GM18909 (cell line): ENCODE results near the gene TRMU.

Experiments
- ATAC-seq: cut with Tn5 transposase; IDR thresholded peaks from one replicate; pipeline ENCODE4 v1.9.1; 2021; ENCODE audit warnings: mild to moderate bottlenecking; ENCODE audit not compliant: unreplicated experiment, poor library complexity

The TRMU gene

DNA sequence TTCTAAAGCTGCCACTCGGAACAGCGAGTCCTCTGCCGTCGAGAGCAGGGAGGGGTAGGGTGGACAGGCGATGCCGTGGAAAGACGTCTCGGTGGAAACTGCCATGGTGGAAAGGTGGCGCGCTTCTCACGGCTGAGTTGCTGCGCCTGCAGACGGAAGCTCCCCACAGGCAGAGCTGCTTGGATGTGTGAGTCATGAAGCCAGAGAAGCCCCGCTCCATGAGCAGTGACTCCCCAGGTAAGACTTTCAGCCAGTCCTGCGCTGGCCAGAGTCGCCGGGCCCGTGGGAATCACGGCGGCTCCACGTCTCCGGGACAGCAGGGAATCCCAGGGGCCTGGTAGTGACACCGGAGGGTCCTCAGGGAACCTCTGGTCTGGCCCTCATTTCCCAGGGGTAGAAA lies 4.0 kb upstream of the TRMU start:
- ATAC-seq, result no peak

DNA sequence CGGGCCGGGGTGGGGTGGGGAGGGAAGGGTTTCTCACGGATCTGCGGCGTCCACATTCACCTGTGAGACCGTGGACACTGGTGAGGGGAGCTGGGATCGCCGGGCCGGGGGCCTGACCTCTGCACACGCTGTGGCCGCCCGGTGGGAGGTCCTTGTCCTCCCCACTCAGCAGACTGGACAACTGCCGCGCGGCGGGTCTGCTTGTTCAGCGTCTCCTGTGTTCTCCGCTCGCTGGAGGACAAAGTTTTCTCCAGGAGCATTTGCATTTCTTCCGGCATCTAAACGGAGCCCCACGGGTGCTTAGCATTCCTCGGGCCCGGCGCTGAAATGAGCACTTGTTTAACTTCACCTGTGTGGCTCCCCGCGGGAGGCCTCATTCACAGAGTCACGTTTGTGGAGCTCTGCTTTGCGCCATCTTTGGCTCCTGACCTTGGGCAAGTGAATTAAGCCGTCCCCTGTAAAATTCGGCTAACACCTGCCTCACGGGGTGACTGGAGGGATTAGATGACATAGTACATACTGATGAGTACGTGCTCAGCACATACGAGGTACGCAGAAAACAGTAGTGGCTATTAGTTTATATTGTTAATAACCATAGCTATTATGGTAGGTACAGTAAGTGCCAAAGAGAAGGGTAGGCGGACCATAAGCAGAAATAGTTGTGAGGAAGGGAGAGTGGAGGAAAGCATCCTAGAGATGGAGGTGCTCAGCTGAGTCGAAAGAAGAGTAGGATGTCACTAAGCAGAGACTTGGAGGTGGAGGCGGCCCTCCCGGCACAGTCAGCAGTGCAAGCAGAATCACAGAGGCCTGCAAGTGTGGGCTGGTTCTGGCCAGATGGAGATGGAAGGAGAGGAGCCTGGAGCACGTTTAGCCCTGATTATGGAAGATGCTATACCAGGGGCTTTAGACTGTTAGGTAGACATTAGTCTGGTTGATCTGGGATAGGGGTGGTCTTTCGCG lies 885 bp downstream of the TRMU start:
- ATAC-seq, result peak; percentile 24

- no peak for ATAC-seq
Observed at GRCh38 chr22:46337870-46338269, 2.4 kb downstream of the TRMU start.

DNA sequence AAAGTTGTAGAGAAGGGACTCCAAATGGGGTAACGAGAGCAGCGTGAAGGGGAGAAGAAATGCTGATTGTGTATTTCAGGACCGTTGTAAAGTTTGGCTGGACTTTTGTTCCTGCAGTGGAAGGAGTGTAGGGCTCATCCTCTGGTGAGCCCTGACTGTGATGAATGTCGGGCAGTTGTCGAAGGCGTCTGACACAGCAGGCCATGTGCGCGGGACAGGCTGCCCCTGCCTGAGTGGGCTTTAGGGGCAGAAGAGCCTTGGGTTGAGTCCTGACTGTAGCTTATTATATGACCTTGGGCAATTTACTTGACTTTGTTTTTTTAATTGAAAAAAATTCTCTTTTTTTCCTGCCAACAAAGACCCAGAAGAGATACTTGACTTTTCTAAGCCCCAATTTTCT lies 3.1 kb downstream of the TRMU start:
- no peak for ATAC-seq

GRCh38 chr22:46339956-46340355 lies 4.4 kb downstream of the TRMU start:
- no peak for ATAC-seq

DNA sequence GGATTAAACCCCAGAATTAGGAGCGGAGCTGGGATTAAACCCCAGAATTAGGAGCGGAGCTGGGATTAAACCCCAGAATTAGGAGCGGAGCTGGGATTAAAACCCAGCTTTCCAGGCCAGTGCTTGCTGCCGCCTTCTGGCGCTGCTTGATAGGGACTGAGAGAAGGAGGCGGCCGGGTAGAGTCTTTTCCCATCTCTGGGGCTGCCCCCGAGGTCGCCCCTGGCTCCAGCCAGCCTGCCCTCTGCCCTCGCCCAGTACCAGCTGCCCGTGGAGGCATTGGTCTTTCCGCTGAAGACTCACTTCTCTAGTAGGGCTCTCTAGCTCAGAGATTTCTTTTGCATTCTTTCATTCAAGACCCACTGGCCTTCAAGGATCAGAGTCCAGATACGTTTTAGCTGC lies 5.2 kb downstream of the TRMU start:
- ATAC-seq, result no peak

DNA sequence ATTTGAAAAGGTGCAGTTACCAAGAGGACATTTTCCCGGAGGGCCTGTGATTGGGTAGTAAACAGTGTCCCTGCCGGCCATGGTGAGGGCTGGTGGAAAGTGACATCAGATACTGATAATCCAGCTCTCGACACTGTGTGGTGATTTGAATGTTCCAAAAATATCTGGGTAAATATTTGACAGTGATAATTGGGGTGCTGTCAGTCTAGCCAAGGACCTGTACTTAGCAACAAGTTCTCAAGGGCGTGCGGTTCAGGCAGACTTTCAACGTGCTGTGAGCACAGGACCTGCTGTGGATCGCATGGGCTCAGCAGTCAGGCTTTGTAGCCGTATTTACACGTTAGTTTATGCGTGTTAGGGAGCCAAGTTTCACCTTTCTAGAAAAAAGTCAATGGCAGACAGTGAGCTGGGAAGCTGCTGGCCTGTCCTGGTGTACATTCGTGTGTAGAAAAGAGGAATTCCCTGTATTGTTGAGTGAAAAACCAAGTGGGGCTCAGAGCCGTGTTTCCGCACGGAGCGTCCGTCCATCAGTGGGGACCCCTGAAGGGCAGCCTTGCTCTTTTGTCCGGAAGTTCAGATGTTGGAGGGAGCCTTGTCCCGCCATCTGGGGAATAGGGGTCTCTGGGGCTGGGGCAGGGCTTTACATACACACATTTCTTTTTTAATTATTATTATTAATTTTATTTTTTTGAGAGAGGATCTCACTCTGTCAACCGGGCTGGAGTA lies 11.3 kb downstream of the TRMU start:
- no peak for ATAC-seq

GRCh38 chr22:46347646-46348045 lies 12.1 kb downstream of the TRMU start:
- ATAC-seq, result no peak

DNA sequence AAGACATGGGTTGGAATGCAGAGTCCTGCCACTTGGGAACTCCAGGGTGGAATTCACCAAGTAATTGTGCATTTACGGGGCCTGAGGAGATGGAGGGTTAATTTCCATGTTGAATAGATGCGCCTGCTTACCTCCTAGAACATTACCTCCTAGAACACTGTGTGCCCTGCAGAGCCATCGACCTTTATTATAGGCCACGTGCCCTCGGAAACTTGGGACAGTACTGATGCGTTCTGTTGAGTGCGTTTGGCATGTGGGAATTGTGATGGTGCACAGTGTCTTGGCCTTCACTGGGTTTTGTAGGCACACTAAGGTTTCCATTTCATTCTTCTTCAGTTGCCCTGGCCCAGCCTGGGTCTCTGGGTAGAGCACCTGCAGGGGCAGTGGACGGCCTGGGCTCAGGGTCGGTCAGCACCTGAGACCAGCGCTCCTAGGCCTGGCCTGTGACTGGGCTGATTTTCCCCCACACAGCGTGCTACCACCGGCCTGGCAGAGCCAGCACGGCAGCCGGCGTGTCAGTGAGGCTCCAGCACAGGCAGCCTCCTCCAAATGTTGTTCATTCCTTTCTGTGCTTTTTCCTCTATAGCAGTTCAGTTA lies 12.7 kb downstream of the TRMU start:
- ATAC-seq, result no peak

DNA sequence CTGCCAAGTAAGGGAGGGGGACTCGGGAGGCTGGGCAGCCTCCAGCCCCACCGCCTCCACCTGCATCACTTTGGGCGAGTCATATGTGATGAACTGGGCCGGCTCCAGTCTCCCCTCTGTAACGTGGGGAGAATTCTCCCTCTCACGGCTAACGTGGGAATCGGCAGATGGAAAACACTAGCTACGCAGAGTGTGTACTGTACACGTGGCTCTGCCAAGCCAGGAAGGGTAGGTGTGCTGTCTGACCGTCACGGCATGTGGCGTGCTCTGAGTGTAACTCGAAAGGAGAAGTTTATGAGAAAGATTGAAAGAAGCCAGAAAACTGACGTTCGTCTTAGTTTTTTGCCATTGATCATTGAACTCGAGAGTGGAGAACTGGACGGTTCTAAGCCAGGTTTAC lies 13.7 kb downstream of the TRMU start:
- ATAC-seq, result no peak

DNA sequence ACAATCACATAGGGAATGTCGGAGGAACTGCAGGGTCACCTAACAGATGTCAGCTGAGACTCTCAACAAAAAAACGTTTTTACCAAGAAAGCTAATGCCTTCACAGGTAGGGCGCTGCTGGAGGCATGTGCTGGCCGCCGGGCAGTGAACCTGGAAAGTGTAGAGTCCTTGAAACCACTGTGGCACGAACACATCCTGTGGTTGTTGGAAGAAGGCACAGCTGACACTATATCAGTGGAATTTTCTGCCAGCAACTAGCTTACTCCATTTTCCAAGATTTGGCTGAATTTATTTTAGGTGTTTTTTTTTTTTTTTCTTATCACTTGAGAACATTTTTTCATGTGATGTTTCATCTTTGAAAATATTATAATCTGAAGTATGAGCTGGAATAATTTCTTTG lies 14.2 kb downstream of the TRMU start:
- no peak for ATAC-seq

- no peak for ATAC-seq
Observed at GRCh38 chr22:46350121-46350520, 14.6 kb downstream of the TRMU start.

DNA sequence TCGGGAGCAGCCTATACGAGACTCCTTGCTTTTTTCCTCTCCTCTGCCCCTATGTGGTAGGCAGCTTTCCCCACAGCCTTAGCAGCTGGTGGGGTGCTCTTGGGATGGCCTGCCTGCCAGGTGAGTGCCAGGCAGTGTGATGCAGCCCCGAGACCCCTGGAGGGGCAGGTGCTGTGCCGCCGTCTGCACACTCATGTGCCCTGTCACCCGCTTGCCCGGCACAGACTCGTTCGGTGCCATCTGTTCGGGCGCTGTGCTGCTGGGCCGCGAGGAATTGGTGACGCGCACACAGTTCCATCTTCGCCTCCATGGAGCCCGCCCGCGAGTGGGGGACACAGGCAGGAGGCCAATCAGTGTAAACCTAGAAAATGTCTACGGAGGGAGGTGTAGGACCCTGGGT lies 15.1 kb downstream of the TRMU start:
- ATAC-seq, result no peak

DNA sequence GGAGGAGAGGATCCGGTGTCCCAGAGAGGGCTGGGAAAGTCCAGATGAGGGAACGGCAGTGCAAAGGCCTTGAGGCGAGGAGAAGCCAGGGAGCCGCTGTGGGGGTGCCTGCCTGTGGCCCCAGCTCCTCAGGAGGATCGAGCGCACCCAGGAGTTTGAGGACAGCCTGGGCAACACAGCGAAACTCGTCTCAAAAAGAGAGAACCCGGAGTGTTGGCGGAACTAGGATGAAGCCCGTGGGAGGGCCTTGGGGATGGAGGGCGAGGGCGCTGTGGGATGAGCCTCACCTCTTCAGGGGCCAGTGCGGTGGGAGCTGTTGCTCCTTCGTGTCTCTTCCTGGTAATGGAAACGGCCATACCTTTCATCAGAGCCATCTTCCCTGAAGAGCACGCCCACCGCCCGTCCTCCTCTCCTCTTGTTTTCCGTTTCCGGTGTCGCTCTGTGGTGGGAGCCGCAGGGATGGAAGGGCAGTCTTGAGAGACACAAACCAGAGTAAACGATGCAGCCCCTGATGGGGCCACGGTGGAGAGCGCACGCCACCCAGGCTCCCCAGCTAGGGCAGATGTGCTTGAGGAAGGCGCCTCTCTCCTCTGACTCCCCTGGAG lies 15.7 kb downstream of the TRMU start:
- no peak for ATAC-seq

GRCh38 chr22:46351767-46352166 lies 16.3 kb downstream of the TRMU start:
- ATAC-seq, result no peak

GRCh38 chr22:46352276-46352675 lies 16.8 kb downstream of the TRMU start:
- no peak for ATAC-seq

GRCh38 chr22:46352691-46353386 lies 17.3 kb downstream of the TRMU start:
- no peak for ATAC-seq

GRCh38 chr22:46353483-46354105 lies 18.1 kb downstream of the TRMU start:
- ATAC-seq, result no peak

DNA sequence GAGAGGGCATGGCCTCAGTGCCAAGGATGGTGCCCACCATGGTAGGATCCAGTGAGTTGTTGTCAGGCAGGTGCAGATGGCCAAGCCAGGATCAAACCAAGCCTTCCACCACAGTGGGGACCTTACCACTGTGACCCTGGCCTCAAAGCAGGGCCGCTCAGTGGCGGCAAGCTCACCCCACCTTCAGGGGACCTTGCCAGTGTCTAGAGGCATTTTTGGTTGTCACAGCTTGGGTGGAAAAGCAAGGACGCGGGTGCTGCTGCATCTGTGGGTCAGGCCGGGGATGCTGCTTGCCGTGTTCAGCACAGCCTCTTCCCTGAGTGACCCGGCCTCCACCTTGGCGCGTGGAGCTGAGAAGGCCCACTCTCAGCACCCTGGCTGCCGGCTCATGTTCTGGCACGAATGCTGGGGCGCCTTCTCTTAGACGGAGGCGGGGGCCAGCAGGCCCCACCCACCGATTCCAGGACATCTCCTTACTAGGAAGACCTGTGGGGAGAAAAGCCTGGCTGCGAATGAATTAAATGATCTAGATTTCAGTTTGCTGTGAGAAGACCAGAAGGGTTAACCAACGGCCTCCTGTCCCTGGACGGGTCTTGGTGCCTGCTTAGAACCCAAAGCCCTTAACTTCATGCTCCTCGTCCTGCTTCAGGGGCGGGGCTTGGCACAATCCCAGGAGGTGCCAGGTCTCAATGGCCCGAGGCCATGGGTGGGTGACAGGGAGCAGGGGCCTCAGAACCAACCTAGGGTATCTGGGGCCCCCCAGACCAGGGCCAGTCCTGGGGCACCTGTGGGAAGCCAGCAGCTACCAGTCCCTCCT lies 18.9 kb downstream of the TRMU start:
- ATAC-seq, result no peak
